Colonic mucosa (tissue), 4 donors: ENCODE measurements around the gene PRKCB. TPM values are rescaled to one million over a fixed set of nuclear protein-coding genes. Genes with fewer than 3 reads are reported as not detected.

Source experiments
- DNase-seq: peaks from one replicate; pipeline ENCODE4 v3.0.0-alpha.2; 2020
- H3K27ac ChIP-seq: fragments of 200-600 bp; one replicate; pipeline ENCODE4 v1.8.0; 2021
- H3K27me3 ChIP-seq: fragments of 200-600 bp; one replicate; pipeline ENCODE4 v1.8.0; 2021
- H3K36me3 ChIP-seq: fragments of 200-600 bp; one replicate; pipeline ENCODE4 v1.8.0; 2021
- H3K4me1 ChIP-seq: fragments of 200-600 bp; one replicate; pipeline ENCODE4 v1.8.0; 2021; ENCODE audit warnings: mild to moderate bottlenecking
- H3K4me3 ChIP-seq: fragments of 200-600 bp; one replicate; pipeline ENCODE4 v1.8.0; 2021
- H3K9ac ChIP-seq, 2 donors: one replicate each; pipeline ENCODE4 v1.7.0; 2013; ENCODE audit warnings: control low read depth in 2 of 2, low read depth in 2 of 2, low read length in 2 of 2
- H3K9me3 ChIP-seq: fragments of 200-600 bp; one replicate; pipeline ENCODE4 v1.8.0; 2021
- intact Hi-C: fragments of 100-400 bp; cut with DNase I; formaldehyde crosslinking; loops from one replicate; pipeline ENCODE4 v1.14.1; 2022
- total RNA-seq, 2 donors: library from RNA; stranded (reverse); fragmentation: NEBNext Ultra II Directional in 1 of 2; extraction: Animal tissue kit (Norgen Biotek cat#: 25700) in 1 of 2; gene quantifications; one replicate each; pipeline ENCODE4 v1.2.1, GENCODE V29; 2021
- TF ChIP-seq, protein P1 (sequence below): fragments of 200-600 bp; IDR thresholded peaks from one replicate; pipeline ENCODE4 v1.8.0; 2022; ENCODE audit warnings: antibody characterized with exemption, mild to moderate bottlenecking
- donor health status: healthy.
- donor health status: DM: no; HTN: no; CAD: no.
- donor health status: DM: no; HTN: no; CAD: no.

PRKCB gene
- total RNA-seq, 2 donors from 2014 or later, result 2.5 to 10.7 TPM

DNA sequence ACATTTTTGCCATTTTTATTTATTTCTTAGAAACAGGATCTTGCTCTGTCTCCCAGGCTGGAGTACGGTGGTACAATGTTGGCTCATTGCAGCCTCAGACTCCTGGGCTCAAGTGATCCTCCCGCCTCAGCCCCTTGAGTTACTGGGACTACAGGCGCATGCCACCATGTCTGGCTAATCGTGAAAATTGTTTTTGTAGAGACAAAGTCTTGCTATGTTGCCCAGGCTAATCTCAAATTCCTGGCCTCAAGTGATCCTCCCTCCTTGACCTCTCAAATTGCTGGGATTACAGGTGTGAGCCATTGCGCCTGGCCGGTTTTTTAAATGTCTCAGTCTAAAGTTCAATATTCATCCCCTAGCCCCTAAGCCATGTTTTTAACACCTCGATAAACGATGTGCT is 237.5 kb downstream of the PRKCB start:
- Histone ChIP-seq H3K27ac (no peak overlapping the region), H3K36me3 (no peaks in the 10 kb centered on the region), H3K4me1 (no peaks in the 10 kb centered on the region), H3K9me3 (no peaks in the 10 kb centered on the region), H3K4me3 (no peak overlapping the region), H3K27me3 (no peaks in the 10 kb centered on the region), H3K9ac (no peak overlapping the region)
- no peak for DNase-seq
- TF ChIP-seq, protein P1, sequence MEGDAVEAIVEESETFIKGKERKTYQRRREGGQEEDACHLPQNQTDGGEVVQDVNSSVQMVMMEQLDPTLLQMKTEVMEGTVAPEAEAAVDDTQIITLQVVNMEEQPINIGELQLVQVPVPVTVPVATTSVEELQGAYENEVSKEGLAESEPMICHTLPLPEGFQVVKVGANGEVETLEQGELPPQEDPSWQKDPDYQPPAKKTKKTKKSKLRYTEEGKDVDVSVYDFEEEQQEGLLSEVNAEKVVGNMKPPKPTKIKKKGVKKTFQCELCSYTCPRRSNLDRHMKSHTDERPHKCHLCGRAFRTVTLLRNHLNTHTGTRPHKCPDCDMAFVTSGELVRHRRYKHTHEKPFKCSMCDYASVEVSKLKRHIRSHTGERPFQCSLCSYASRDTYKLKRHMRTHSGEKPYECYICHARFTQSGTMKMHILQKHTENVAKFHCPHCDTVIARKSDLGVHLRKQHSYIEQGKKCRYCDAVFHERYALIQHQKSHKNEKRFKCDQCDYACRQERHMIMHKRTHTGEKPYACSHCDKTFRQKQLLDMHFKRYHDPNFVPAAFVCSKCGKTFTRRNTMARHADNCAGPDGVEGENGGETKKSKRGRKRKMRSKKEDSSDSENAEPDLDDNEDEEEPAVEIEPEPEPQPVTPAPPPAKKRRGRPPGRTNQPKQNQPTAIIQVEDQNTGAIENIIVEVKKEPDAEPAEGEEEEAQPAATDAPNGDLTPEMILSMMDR, result no peak
- intact Hi-C loops, result no loop called here

DNA sequence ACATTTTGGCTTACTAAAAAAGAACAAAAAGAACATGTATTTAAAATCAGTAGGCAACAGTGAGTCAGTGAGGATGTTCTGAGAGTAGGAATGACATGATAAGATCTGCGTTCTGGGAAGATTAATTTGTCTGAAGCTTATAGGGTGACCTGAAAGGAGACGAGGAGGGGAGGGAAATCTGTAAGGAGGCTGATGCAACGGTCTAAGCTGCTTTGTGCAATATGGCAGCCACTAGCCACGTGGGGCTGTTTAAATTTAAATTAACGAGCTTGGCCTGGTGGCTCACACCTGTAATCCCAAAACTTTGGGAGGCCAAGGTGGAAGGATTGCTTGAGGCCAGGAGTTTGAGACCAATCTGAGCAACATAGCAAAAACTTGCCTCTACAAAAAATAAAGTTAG is 238.8 kb downstream of the PRKCB start:
- H3K4me1 ChIP-seq, result no peaks in the 10 kb centered on the region
- TF ChIP-seq, protein P1, result no peak
- intact Hi-C loops, result no loop called here
- H3K9ac ChIP-seq, result no peak overlapping the region
- no peak for DNase-seq
- no peak overlapping the region for H3K4me3 ChIP-seq
- no peaks in the 10 kb centered on the region for H3K9me3 ChIP-seq
- H3K36me3 ChIP-seq, result no peaks in the 10 kb centered on the region
- H3K27ac ChIP-seq, result no peak overlapping the region
- no peaks in the 10 kb centered on the region for H3K27me3 ChIP-seq

DNA sequence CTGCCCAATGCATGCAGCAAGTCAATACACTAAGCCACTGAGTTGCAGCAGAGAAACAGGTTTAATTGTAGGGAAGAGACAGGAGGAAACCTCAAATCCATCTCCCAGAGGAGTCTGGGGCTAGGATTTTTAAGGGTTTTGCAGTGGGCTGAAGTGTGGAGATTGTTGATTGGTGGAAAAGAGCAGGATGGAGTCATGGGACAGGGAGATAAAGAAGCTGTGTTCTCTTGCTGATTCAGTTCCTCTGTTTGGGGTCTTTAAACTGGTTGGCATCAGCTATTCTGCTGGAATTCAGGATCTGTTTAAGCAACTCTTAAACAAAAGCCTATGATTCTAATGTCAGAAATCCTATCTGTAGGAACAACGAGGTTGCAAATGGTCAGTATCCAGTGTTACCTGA is 239.5 kb downstream of the PRKCB start:
- DNase-seq, result no peak
- TF ChIP-seq, protein P1, result no peak
- intact Hi-C loops, result no loop called here
- H3K9ac ChIP-seq, result no peak overlapping the region
- H3K27me3 ChIP-seq, result no peaks in the 10 kb centered on the region
- H3K4me3 ChIP-seq, result no peak overlapping the region
- no peaks in the 10 kb centered on the region for H3K4me1 ChIP-seq
- no peaks in the 10 kb centered on the region for H3K9me3 ChIP-seq
- H3K27ac ChIP-seq, result no peak overlapping the region
- no peaks in the 10 kb centered on the region for H3K36me3 ChIP-seq

DNA sequence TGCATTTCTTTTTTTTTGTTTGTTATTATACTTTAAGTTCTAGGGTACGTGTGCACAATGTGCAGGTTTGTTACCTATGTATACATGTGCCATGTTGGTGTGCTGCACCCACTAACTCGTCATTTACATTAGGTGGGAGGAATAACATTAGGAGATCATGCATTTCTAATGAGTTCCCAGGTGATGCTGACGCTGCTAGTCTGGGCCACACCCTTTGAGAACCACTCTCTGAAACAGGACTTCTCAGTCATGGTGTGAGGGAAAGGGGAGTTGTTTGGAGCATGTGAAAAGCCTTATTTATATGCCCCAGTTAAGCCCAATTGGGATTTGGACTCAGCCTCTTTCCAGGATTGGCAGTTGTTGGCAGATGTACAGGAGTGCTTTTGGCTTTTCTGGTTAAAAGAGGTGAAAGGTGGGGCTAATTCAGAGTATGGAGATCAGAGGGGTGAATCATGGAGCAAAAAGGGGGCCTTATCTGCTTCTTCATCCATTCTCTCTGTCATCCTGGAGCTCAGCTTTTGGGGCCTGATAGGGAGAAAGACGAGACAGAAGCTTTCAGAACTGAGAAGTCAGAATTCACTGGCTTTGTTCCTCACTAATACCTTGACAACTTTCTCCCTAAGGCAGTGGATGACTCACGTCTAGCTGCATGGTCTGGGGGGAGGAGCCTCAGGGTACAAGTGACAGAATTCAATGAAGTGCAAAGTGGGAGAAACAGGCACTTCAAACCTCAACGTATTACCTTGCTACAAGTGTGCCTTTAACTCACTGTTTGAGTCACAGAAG is 240.3 kb downstream of the PRKCB start:
- no peaks in the 10 kb centered on the region for H3K9me3 ChIP-seq
- H3K27me3 ChIP-seq, result no peaks in the 10 kb centered on the region
- no peak overlapping the region for H3K4me3 ChIP-seq
- no peaks in the 10 kb centered on the region for H3K36me3 ChIP-seq
- H3K4me1 ChIP-seq, result no peaks in the 10 kb centered on the region
- H3K27ac ChIP-seq, result no peak overlapping the region
- H3K9ac ChIP-seq, result no peak overlapping the region
- TF ChIP-seq, protein P1, result no peak
- no peak for DNase-seq
- intact Hi-C loops, result no loop called here

DNA sequence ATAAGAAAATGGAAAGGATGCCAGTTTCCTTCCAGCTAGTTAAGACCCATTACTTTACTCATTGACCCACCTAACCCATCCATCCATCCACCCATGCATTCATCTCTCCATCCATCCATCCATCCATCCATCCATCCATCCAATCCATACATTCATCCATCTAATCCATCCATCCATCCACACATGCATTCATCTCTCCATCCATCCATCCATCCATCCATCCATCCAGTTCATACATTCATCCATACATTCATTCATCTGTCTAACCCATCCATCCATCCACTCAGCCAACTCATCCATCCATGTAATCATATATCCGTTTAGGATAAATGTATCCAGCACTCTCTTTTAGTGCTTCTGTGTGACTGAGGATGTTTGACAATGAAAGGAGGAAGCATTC is 241.5 kb downstream of the PRKCB start:
- Histone ChIP-seq H3K27me3 (no peaks in the 10 kb centered on the region), H3K9ac (no peak overlapping the region), H3K27ac (no peak overlapping the region), H3K36me3 (no peaks in the 10 kb centered on the region), H3K4me3 (no peak overlapping the region), H3K9me3 (no peaks in the 10 kb centered on the region), H3K4me1 (no peaks in the 10 kb centered on the region)
- TF ChIP-seq, protein P1, result no peak
- intact Hi-C loops, result no loop called here
- DNase-seq, result no peak
